BLaER1 treated with 17β-estradiol and CSF1 and Interleukin-3, amounts not matched to agents 10 nM and 100 nM (cell line): ENCODE measurements around the gene SLC30A10.

Experiments used
- H3K27ac ChIP-seq, 11 experiments: shearing (Covaris generic); formaldehyde crosslinking; 2 replicates each; pipeline ENCODE4 v1.8.1; 2022
- H3K27me3 ChIP-seq, 11 experiments: shearing (Covaris generic); formaldehyde crosslinking; 2 replicates each; pipeline ENCODE4 v1.8.1; 2022
- H3K36me3 ChIP-seq, 11 experiments: shearing (Covaris generic); formaldehyde crosslinking; 2 replicates each; pipeline ENCODE4 v1.8.1; 2022
- H3K4me1 ChIP-seq, 10 experiments: shearing (Covaris generic); formaldehyde crosslinking; 2 replicates each; pipeline ENCODE4 v1.8.1; 2022
- H3K4me2 ChIP-seq, 11 experiments: shearing (Covaris generic); formaldehyde crosslinking; 2 replicates each; pipeline ENCODE4 v1.8.1; 2022
- H3K4me3 ChIP-seq, 10 experiments: shearing (Covaris generic); formaldehyde crosslinking; 2 replicates each; pipeline ENCODE4 v1.8.1; 2022
- H3K9ac ChIP-seq, 11 experiments: shearing (Covaris generic); formaldehyde crosslinking; 2 replicates each; pipeline ENCODE4 v1.8.1; 2022
- H3K9me3 ChIP-seq, 11 experiments: shearing (Covaris generic); formaldehyde crosslinking; replicated peaks in 1 of 11; 2 replicates each; pipeline ENCODE4 v1.8.1; 2022
- H4K20me1 ChIP-seq, 11 experiments: shearing (Covaris generic); formaldehyde crosslinking; 2 replicates each; pipeline ENCODE4 v1.8.1; 2022
- Cebpa-rat ChIP-seq, 11 experiments: shearing (Covaris generic); IDR thresholded peaks; 2 replicates each; pipeline ENCODE4 v1.8.1; 2022

Gene SLC30A10

GRCh38 chr1:219927956-219928790, at the start of gene SLC30A10:
SLC30A10 (minus strand) TSS chr1:219928557; CDS start chr1:219928440, 117 bp downstream.
- TF ChIP-seq Cebpa-rat (IDR thresholded peaks at IDR 0.05), result no peak
- Histone ChIP-seq H3K27me3 (no peaks in the 10 kb centered on the region), H3K4me3 (no peak within 1 kb of the TSS), H3K27ac (no peak within 1 kb of the TSS), H4K20me1 (no peaks in the 10 kb centered on the region), H3K9ac (no peak within 1 kb of the TSS), H3K9me3 (peaks cover 15 to 22% (median 18%) of the 10 kb centered on the region in 11 experiments), H3K36me3 (no peaks in the 10 kb centered on the region), H3K4me2 (no peak within 1 kb of the TSS), H3K4me1 (no peaks in the 10 kb centered on the region)

- H3K27ac ChIP-seq, result no peak overlapping the region
- no peaks in the 10 kb centered on the region for H3K27me3 ChIP-seq
- H3K4me1 ChIP-seq, result no peaks in the 10 kb centered on the region
- H3K9ac ChIP-seq, result no peak overlapping the region
- no peak overlapping the region for H3K4me3 ChIP-seq
- peaks cover 0 to 3% (median 0%) of the 10 kb centered on the region in 11 experiments; a peak in 2 of 22 replicates for H4K20me1 ChIP-seq
- peaks cover 77 to 97% (median 94%) of the 10 kb centered on the region in 11 experiments for H3K36me3 ChIP-seq
- no peak overlapping the region for H3K4me2 ChIP-seq
- no peak for TF ChIP-seq Cebpa-rat (IDR thresholded peaks at IDR 0.05)
- no peaks in the 10 kb centered on the region for H3K9me3 ChIP-seq
Measured at GRCh38 chr1:219973213-219973612, 44.9 kb upstream of the SLC30A10 start.

GRCh38 chr1:219967361-219967760, 39.0 kb upstream of the SLC30A10 start:
- peaks cover 0 to under 1% (median 0%) of the 10 kb centered on the region in 11 experiments; a peak in 2 of 22 replicates for H4K20me1 ChIP-seq
- no peak overlapping the region for H3K9ac ChIP-seq
- no peak overlapping the region for H3K27ac ChIP-seq

GRCh38 chr1:219966071-219966349, 37.7 kb upstream of the SLC30A10 start:
- no peak for TF ChIP-seq Cebpa-rat (IDR thresholded peaks at IDR 0.05)
- no peak overlapping the region for H3K4me2 ChIP-seq
- H3K9ac ChIP-seq, result no peak overlapping the region

More at GRCh38 chr1:219967361-219967760, 39.0 kb upstream of the SLC30A10 start:
- TF ChIP-seq Cebpa-rat (IDR thresholded peaks at IDR 0.05), result no peak
- peaks cover 45 to 52% (median 48%) of the 10 kb centered on the region in 11 experiments for H3K36me3 ChIP-seq
- H3K4me3 ChIP-seq, result no peak overlapping the region
- no peak overlapping the region for H3K4me2 ChIP-seq
- no peaks in the 10 kb centered on the region for H3K4me1 ChIP-seq
- H3K9me3 ChIP-seq, result no peaks in the 10 kb centered on the region
- H3K27me3 ChIP-seq, result no peaks in the 10 kb centered on the region

GRCh38 chr1:219965285-219966070, 37.1 kb upstream of the SLC30A10 start:
- peaks cover 31 to 37% (median 34%) of the 10 kb centered on the region in 11 experiments for H3K36me3 ChIP-seq
- H3K9ac ChIP-seq, result no peak overlapping the region
- H3K4me2 ChIP-seq, result no peak overlapping the region
- H3K27me3 ChIP-seq, result no peaks in the 10 kb centered on the region
- no peaks in the 10 kb centered on the region for H3K4me1 ChIP-seq
- no peaks in the 10 kb centered on the region for H3K9me3 ChIP-seq
- H3K4me3 ChIP-seq, result no peak overlapping the region
- H4K20me1 ChIP-seq, result no peaks in the 10 kb centered on the region
- no peak overlapping the region for H3K27ac ChIP-seq
- TF ChIP-seq Cebpa-rat (IDR thresholded peaks at IDR 0.05), result no peak

More at GRCh38 chr1:219966071-219966349, 37.7 kb upstream of the SLC30A10 start:
- Histone ChIP-seq H3K4me1 (no peaks in the 10 kb centered on the region), H3K4me3 (no peak overlapping the region), H3K27me3 (no peaks in the 10 kb centered on the region), H3K27ac (no peak overlapping the region), H4K20me1 (no peaks in the 10 kb centered on the region), H3K9me3 (no peaks in the 10 kb centered on the region), H3K36me3 (peaks cover 36 to 42% (median 39%) of the 10 kb centered on the region in 11 experiments)

GRCh38 chr1:219963432-219963831, 35.1 kb upstream of the SLC30A10 start:
- H3K36me3 ChIP-seq, result peaks cover 10 to 17% (median 14%) of the 10 kb centered on the region in 11 experiments
- no peak overlapping the region for H3K9ac ChIP-seq
- H4K20me1 ChIP-seq, result no peaks in the 10 kb centered on the region
- H3K4me2 ChIP-seq, result no peak overlapping the region
- no peaks in the 10 kb centered on the region for H3K27me3 ChIP-seq
- TF ChIP-seq Cebpa-rat (IDR thresholded peaks at IDR 0.05), result no peak
- no peaks in the 10 kb centered on the region for H3K9me3 ChIP-seq
- no peak overlapping the region for H3K27ac ChIP-seq
- no peaks in the 10 kb centered on the region for H3K4me1 ChIP-seq
- no peak overlapping the region for H3K4me3 ChIP-seq

GRCh38 chr1:219961684-219962083, 33.3 kb upstream of the SLC30A10 start:
- Histone ChIP-seq H3K4me2 (no peak overlapping the region), H3K9me3 (no peaks in the 10 kb centered on the region), H3K4me1 (no peaks in the 10 kb centered on the region), H3K4me3 (no peak overlapping the region), H3K27me3 (no peaks in the 10 kb centered on the region), H3K27ac (no peak overlapping the region), H4K20me1 (no peaks in the 10 kb centered on the region), H3K36me3 (no peaks in the 10 kb centered on the region), H3K9ac (no peak overlapping the region)
- TF ChIP-seq Cebpa-rat (IDR thresholded peaks at IDR 0.05), result no peak

- no peak overlapping the region for H3K27ac ChIP-seq
- no peak overlapping the region for H3K9ac ChIP-seq
- no peaks in the 10 kb centered on the region for H3K4me1 ChIP-seq
- H3K4me3 ChIP-seq, result no peak overlapping the region
- no peak for TF ChIP-seq Cebpa-rat (IDR thresholded peaks at IDR 0.05)
- no peak overlapping the region for H3K4me2 ChIP-seq
- no peaks in the 10 kb centered on the region for H3K9me3 ChIP-seq
- H3K36me3 ChIP-seq, result no peaks in the 10 kb centered on the region
- no peaks in the 10 kb centered on the region for H4K20me1 ChIP-seq
- no peaks in the 10 kb centered on the region for H3K27me3 ChIP-seq
Measured at GRCh38 chr1:219959540-219960203, 31.3 kb upstream of the SLC30A10 start.

GRCh38 chr1:219958875-219959417, 30.6 kb upstream of the SLC30A10 start:
- no peaks in the 10 kb centered on the region for H4K20me1 ChIP-seq
- no peaks in the 10 kb centered on the region for H3K4me1 ChIP-seq
- no peaks in the 10 kb centered on the region for H3K36me3 ChIP-seq
- no peak overlapping the region for H3K4me2 ChIP-seq
- no peaks in the 10 kb centered on the region for H3K9me3 ChIP-seq
- H3K27ac ChIP-seq, result no peak overlapping the region
- H3K27me3 ChIP-seq, result no peaks in the 10 kb centered on the region
- TF ChIP-seq Cebpa-rat (IDR thresholded peaks at IDR 0.05), result no peak
- no peak overlapping the region for H3K9ac ChIP-seq
- H3K4me3 ChIP-seq, result no peak overlapping the region
